BE2C (cell line): ENCODE results near the gene C4orf54.

Source experiments
- DNase-seq: peaks from one replicate; pipeline ENCODE4 v3.0.0-alpha.2; 2020
- H3K27me3 ChIP-seq: fragments of 250-450 bp; sonication (Bioruptor Pico); 2 replicates; pipeline ENCODE4 v1.5.1; 2020; ENCODE audit warnings: mild to moderate bottlenecking
- H3K36me3 ChIP-seq: fragments of 250-450 bp; sonication (Bioruptor Pico); 2 replicates; pipeline ENCODE4 v1.5.1; 2020; ENCODE audit warnings: mild to moderate bottlenecking
- H3K4me1 ChIP-seq: fragments of 250-450 bp; sonication (Bioruptor Pico); 2 replicates; pipeline ENCODE4 v1.5.1; 2020
- H3K4me3 ChIP-seq: 2 replicates; pipeline ENCODE4 v1.5.1; 2011; ENCODE audit warnings: low read depth, low read length
- H3K9me3 ChIP-seq: fragments of 250-450 bp; sonication (Bioruptor Pico); 2 replicates; pipeline ENCODE4 v1.5.1; 2020
- TF ChIP-seq, protein P1 (sequence below): IDR thresholded peaks from 2 replicates; pipeline ENCODE4 v1.5.1; 2012; ENCODE audit warnings: mild to moderate bottlenecking, low read depth, low read length

Gene C4orf54

DNA sequence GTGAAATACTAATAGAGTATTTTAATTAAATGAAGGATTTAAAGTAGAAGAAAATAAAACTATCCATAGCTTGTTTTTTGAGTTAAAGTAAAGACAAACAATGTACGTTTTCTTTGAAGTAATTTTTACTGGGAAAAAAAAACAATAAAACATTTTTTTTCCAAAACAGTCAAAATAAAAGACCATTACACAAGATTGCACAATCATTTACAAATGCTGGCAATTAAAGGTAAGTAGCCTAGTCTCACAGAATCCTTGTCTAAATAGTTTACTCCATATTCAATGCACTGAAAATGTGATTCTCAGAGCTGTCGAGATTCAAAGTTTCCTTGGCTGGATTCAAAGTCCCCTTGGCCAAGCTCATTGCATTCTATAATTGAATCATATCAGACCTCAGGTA lies 21.2 kb downstream of the C4orf54 start:
- no peak overlapping the region for H3K4me3 ChIP-seq
- no peak for DNase-seq
- no peaks in the 10 kb centered on the region for H3K9me3 ChIP-seq
- H3K27me3 ChIP-seq, result peaks cover 17% of the 10 kb centered on the region
- no peaks in the 10 kb centered on the region for H3K4me1 ChIP-seq
- TF ChIP-seq, protein P1, sequence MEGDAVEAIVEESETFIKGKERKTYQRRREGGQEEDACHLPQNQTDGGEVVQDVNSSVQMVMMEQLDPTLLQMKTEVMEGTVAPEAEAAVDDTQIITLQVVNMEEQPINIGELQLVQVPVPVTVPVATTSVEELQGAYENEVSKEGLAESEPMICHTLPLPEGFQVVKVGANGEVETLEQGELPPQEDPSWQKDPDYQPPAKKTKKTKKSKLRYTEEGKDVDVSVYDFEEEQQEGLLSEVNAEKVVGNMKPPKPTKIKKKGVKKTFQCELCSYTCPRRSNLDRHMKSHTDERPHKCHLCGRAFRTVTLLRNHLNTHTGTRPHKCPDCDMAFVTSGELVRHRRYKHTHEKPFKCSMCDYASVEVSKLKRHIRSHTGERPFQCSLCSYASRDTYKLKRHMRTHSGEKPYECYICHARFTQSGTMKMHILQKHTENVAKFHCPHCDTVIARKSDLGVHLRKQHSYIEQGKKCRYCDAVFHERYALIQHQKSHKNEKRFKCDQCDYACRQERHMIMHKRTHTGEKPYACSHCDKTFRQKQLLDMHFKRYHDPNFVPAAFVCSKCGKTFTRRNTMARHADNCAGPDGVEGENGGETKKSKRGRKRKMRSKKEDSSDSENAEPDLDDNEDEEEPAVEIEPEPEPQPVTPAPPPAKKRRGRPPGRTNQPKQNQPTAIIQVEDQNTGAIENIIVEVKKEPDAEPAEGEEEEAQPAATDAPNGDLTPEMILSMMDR, result no peak
- no peaks in the 10 kb centered on the region for H3K36me3 ChIP-seq

DNA sequence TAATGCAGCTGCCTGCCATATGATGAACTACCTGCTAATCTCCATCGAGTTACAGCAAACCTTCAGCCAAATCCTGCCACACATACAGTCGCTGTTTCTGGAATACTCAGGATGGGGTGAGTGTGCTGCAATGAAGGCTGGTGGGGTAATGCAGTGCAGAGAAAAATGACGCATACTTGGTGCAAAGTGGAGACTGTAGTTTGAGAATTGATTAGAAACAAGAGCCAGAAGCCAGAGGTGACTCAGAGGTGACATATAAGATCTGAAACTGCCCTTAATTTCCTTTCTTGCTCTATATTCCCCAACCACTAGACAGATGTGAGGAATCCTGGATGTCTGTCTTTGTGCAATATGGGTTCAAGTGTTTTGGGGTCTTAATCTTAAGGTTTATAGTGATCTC lies 22.0 kb downstream of the C4orf54 start:
- H3K4me3 ChIP-seq, result no peak overlapping the region
- TF ChIP-seq, protein P1, result no peak
- H3K4me1 ChIP-seq, result no peaks in the 10 kb centered on the region
- H3K9me3 ChIP-seq, result no peaks in the 10 kb centered on the region
- H3K27me3 ChIP-seq, result peaks cover 15% of the 10 kb centered on the region
- H3K36me3 ChIP-seq, result no peaks in the 10 kb centered on the region
- no peak for DNase-seq

DNA sequence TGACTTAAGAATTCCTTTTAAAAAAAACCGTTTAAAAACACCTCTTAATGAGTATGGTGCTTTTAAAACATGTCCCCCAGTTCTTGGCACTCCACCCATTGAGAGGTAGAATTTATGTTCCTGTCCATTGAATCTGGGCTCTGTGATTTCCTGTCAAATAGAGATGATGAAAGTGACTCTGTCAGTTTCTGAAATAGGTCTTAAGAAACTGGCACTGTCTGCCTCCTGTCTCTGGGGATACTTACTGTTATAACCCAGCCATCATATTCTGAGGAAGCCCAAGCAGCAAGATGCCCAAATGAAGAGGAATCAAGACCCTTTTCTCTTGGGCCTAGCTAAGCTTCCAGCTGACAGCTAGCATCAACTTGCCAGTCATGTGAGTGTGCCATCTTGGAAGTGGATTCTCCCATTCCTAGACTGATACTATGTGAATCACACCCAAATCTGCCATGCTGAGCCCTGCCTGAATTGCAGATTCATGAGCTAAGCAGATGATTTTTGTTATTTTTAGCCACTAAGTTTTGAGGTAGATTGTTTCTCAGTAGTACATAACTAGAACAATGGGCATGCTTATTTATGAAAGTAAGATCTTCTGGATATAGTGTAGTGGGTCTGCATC lies 22.8 kb downstream of the C4orf54 start:
- no peaks in the 10 kb centered on the region for H3K36me3 ChIP-seq
- peaks cover 7% of the 10 kb centered on the region; the same call in 1 of the 2 replicates for H3K27me3 ChIP-seq
- DNase-seq, result no peak
- no peaks in the 10 kb centered on the region for H3K4me1 ChIP-seq
- H3K4me3 ChIP-seq, result no peak overlapping the region
- no peaks in the 10 kb centered on the region for H3K9me3 ChIP-seq
- TF ChIP-seq, protein P1, result no peak

DNA sequence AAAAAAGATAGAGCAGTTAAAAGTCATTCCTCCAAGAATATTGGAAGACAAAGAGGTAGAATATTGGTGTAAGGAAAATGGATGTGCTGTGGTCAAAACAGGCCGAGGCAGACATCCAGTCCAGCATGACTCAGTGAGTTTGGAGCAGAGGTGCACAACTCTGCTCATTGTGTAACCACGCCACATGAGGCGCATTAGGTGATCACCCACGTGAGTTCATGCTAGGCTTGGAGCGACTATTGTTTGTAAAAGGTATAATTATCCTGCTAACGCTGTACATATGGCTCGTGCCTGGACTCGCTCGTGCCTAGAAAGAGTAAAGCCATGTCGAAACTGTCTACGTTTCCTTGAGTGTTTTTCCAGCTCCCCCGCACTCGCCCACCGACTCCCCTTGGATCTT lies 23.9 kb downstream of the C4orf54 start:
- no peak for DNase-seq
- TF ChIP-seq, protein P1, result no peak

DNA sequence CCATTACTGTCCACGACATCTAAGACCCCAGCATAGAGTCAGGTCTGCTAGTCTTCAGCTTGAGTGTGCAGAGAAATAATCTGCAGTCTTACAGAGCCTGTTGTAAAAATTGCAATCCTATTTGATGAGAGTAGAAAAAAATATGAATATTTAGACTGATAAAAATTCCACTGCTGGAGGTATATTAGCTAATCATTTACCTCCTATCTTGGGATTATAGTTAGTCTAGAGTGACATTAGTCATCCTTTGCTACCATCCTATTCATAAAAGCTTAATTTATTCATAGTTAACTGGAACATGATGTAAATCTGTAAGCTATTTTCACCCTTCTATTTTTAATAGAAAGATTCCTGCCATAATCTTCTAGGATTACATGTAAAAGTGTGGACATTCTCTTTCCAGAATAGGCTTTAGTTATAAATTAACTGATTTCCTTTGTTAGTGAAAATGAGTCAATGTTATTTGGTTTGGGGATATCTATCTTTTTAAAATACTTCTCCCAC lies 26.7 kb downstream of the C4orf54 start:
- H3K9me3 ChIP-seq, result no peaks in the 10 kb centered on the region
- peaks cover 7% of the 10 kb centered on the region for H3K27me3 ChIP-seq
- DNase-seq, result no peak
- no peak overlapping the region for H3K4me3 ChIP-seq
- TF ChIP-seq, protein P1, result no peak
- H3K4me1 ChIP-seq, result no peaks in the 10 kb centered on the region
- no peaks in the 10 kb centered on the region for H3K36me3 ChIP-seq

More for the DNA sequence above, 23.9 kb downstream of the C4orf54 start:
- Histone ChIP-seq H3K4me3 (no peak overlapping the region), H3K9me3 (no peaks in the 10 kb centered on the region), H3K36me3 (no peaks in the 10 kb centered on the region), H3K4me1 (no peaks in the 10 kb centered on the region), H3K27me3 (peaks cover 1% of the 10 kb centered on the region; the same call in 1 of the 2 replicates)

DNA sequence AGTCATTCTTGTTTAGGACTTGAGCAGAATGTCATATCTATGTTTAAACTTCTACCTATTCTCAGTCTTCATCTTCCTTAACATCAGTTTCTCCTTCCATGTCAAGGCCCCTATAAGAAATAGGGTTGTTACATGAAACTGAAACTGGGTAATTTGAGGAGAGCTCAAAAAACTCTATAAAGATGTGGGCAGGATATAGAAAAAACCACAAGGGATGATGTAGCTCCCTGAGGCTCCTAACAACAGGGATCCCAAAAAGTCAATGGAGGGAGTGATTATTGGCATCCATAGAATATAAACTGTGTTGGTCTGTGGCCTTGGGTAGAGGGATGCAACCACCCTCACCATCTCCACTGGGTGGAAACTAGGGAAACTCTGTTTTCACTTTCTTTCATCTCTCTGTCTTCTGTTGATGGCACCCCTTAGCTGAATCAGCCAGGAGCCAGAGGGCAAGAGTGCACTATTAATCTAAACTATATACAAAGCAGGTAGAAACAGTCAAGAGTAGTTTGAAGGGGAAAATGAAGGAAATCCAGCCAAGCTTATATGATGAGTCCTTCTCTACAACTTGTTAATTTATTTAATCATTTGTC lies 27.6 kb downstream of the C4orf54 start:
- no peak overlapping the region for H3K4me3 ChIP-seq
- H3K4me1 ChIP-seq, result no peaks in the 10 kb centered on the region
- no peaks in the 10 kb centered on the region for H3K36me3 ChIP-seq
- TF ChIP-seq, protein P1, result no peak
- DNase-seq, result no peak
- H3K9me3 ChIP-seq, result no peaks in the 10 kb centered on the region
- H3K27me3 ChIP-seq, result peaks cover 7% of the 10 kb centered on the region
